ENCODE measurements around the gene DNAI4.

- TF ChIP-seq POLR2A (IDR thresholded peaks at IDR 0.05) (no peak), CTCF (IDR thresholded peaks at IDR 0.05) (no peak), POLR2AphosphoS5 (IDR thresholded peaks at IDR 0.05; ENCODE audit: insufficient read depth in 1 of 2, low read depth in 1 of 2) (no peak)
Observed at GRCh38 chr1:66930823-66931174, 6.1 kb upstream of the DNAI4 start.
